CD4-positive, alpha-beta T cell (primary cell): ENCODE measurements around the gene CLDN3. TPM values are rescaled to one million over a fixed set of nuclear protein-coding genes. Genes with fewer than 3 reads are reported as not detected.

ENCODE experiments used
- ATAC-seq: fragments of 200-7000 bp; cut with Tn5 transposase; one replicate; pipeline ENCODE4 v1.10.0; 2022; ENCODE audit warnings: mild to moderate bottlenecking; ENCODE audit not compliant: poor library complexity
- CTCF ChIA-PET: fragments of 350-600 bp; sonication (Branson Sonifier 250); formaldehyde crosslinking; loops from one replicate; lab custom pipeline; 2021; ENCODE audit warnings: antibody characterized with exemption, inconsistent platforms; lab: Charles Lee
- POLR2A ChIA-PET: fragments of 350-600 bp; sonication (Branson Sonifier 250); formaldehyde crosslinking; loops from one replicate; lab custom pipeline; 2021; ENCODE audit warnings: antibody characterized with exemption, inconsistent platforms; lab: Charles Lee
- DNase-seq, 14 experiments: peaks; one replicate each; pipeline ENCODE4 v3.0.0-alpha.2; 2013 to 2020; ENCODE audit warnings: mixed read lengths in 2 of 14
- H3K27ac ChIP-seq, 2 donors: one replicate each; pipeline versions ENCODE4 v1.5.1 to v1.7.0; 2013; ENCODE audit warnings: low read length in 2 of 2, low read depth in 1 of 2, mild to moderate bottlenecking in 1 of 2
- H3K27me3 ChIP-seq, 2 experiments: 1 replicate in 1 of 2; 2 replicates in 1 of 2; pipeline versions ENCODE4 v1.6.1 to v1.7.0; 2013; ENCODE audit warnings: low read length in 2 of 2, control low read depth in 1 of 2, mild to moderate bottlenecking in 1 of 2, moderate library complexity in 1 of 2; ENCODE audit not compliant: insufficient read depth in 2 of 2, control insufficient read depth in 1 of 2
- H3K36me3 ChIP-seq: one replicate; pipeline ENCODE4 v1.6.1; 2013; ENCODE audit warnings: low read length, control low read depth; ENCODE audit not compliant: insufficient read depth
- H3K4me1 ChIP-seq: one replicate; pipeline ENCODE4 v1.6.1; 2013; ENCODE audit warnings: low read length, control low read depth; ENCODE audit not compliant: insufficient read depth
- H3K4me3 ChIP-seq: one replicate; pipeline ENCODE4 v1.5.1; 2013; ENCODE audit warnings: mild to moderate bottlenecking, low read length, moderate library complexity
- H3K9me3 ChIP-seq, 2 experiments: 1 replicate in 1 of 2; 2 replicates in 1 of 2; pipeline versions ENCODE4 v1.6.1 to v1.7.0; 2013; ENCODE audit warnings: low read length in 2 of 2, mild to moderate bottlenecking in 2 of 2, control low read depth in 1 of 2, moderate library complexity in 1 of 2; ENCODE audit not compliant: control insufficient read depth in 1 of 2, insufficient read depth in 1 of 2
- H3K27ac Mint-ChIP-seq: one replicate; pipeline ENCODE4 v1.8.0; 2020; ENCODE audit warnings: mixed read lengths
- H3K27me3 Mint-ChIP-seq: one replicate; pipeline ENCODE4 v1.8.0; 2021; ENCODE audit warnings: mixed read lengths
- H3K36me3 Mint-ChIP-seq: one replicate; pipeline ENCODE4 v1.8.0; 2021; ENCODE audit warnings: low read depth, mixed read lengths
- H3K4me1 Mint-ChIP-seq: one replicate; pipeline ENCODE4 v1.8.0; 2021; ENCODE audit warnings: low read depth, mixed read lengths
- H3K4me3 Mint-ChIP-seq: one replicate; pipeline ENCODE4 v1.8.0; 2020; ENCODE audit warnings: mild to moderate bottlenecking, mixed read lengths
- H3K9me3 Mint-ChIP-seq: one replicate; pipeline ENCODE4 v1.8.0; 2020; ENCODE audit warnings: mixed read lengths
- intact Hi-C, 2 experiments: fragments of 100-400 bp; cut with DNase I in 1 of 2; cut with micrococcal nuclease in 1 of 2; formaldehyde crosslinking; loops; one replicate each; pipeline versions ENCODE4 v1.15.1 to v1.9.0; 2023 to 2025; cut with DNase I, micrococcal nuclease
- total RNA-seq, 174 experiments: library from RNA in 2 of 174; stranded (reverse) in 2 of 174; gene quantifications; one replicate each; pipeline ENCODE4 v1.2.3 and lab custom pipeline; 2021 to 2026
- TF ChIP-seq, protein P1 (sequence below): fragments of 200-600 bp; IDR thresholded peaks from one replicate; pipeline ENCODE4 v1.8.0; 2022; ENCODE audit warnings: antibody characterized with exemption, mild to moderate bottlenecking

Gene CLDN3
- total RNA-seq, 2 experiments from 2014 or later, result not detected

DNA sequence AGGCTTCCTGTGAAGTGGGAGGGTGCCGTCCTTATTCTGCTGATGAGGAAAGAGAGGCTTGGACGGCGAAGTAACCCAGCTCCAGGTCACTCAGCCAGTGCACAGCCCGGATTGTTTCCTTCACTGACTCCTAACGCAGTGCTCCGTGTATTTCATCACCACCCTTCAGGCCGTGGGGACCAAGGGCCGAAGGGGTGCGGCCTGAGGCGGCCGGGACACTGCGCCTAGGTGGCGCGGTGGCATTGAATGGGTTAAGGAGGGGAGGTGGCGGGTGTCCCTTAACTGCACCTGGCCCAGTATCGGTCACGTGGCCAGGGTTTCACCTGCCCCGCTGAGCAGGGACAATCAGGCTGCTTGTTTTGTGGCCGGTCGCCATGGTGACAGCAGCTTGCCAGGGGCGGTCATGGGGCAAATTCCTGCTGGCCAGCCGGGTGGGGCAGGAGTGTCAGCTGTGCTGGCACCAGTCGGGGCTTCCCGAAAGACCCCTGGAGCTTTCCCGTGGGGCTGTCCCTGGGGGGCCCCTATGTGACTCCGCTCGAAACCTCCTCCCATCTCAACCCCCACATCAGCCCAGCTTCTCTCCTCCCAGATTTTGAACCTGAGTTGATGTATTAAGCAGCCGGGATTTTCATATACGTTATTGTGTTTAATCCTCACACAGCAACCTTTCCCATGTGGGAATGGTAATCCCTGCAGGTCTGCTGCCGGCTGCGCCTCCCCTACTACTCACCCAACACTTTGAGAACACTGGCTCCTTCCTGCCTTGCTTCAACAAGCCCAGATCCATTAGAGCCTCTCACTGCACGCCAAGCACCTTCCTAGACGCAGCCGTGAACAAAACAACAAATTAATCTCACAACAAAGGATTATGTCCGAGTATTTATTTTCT is 27.1 kb downstream of the CLDN3 start:
- Mint-ChIP-seq H3K4me1 (peaks cover 8% of the 10 kb centered on the region), H3K36me3 (no peaks in the 10 kb centered on the region), H3K27me3 (no peaks in the 10 kb centered on the region), H3K27ac (no peak overlapping the region), H3K9me3 (no peaks in the 10 kb centered on the region), H3K4me3 (no peak overlapping the region)
- Histone ChIP-seq H3K4me1 (peaks cover 12% of the 10 kb centered on the region), H3K27ac (no peak overlapping the region), H3K27me3 (no peaks in the 10 kb centered on the region), H3K9me3 (no peaks in the 10 kb centered on the region), H3K4me3 (no peak overlapping the region), H3K36me3 (no peaks in the 10 kb centered on the region)
- TF ChIP-seq, protein P1, sequence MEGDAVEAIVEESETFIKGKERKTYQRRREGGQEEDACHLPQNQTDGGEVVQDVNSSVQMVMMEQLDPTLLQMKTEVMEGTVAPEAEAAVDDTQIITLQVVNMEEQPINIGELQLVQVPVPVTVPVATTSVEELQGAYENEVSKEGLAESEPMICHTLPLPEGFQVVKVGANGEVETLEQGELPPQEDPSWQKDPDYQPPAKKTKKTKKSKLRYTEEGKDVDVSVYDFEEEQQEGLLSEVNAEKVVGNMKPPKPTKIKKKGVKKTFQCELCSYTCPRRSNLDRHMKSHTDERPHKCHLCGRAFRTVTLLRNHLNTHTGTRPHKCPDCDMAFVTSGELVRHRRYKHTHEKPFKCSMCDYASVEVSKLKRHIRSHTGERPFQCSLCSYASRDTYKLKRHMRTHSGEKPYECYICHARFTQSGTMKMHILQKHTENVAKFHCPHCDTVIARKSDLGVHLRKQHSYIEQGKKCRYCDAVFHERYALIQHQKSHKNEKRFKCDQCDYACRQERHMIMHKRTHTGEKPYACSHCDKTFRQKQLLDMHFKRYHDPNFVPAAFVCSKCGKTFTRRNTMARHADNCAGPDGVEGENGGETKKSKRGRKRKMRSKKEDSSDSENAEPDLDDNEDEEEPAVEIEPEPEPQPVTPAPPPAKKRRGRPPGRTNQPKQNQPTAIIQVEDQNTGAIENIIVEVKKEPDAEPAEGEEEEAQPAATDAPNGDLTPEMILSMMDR, result no peak
- intact Hi-C loops, result no loop called here
- DNase-seq (peak in 1 of 14 experiments; percentile 35), ATAC-seq (no peak)
- CTCF ChIA-PET, result no interaction called here
- POLR2A ChIA-PET, result no interaction called here

DNA sequence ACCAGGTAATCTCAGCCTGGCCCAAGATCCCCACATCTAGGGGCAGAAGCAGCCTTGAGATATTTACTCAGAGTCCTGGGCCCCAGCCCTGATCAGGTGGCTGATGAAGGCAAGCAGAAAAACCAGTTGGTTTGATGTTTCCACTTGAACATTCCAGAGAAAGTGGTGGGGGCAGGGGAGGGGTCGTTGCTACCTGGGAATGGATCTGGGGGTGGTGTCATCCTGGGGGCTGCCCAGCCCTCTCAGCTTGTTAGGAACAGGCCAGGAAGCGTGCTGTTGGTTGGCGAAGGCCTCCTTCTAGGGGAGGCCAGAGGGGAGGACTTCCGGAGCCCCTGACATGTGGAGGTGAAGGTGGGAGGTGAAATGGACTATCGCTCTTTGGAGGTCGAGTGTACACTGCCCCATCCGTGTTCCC is 27.7 kb downstream of the CLDN3 start:
- no peaks in the 10 kb centered on the region for H3K27me3 ChIP-seq
- peaks cover 11% of the 10 kb centered on the region for H3K4me1 Mint-ChIP-seq
- intact Hi-C loops, result no loop called here
- H3K4me3 Mint-ChIP-seq, result no peak overlapping the region
- no peak for DNase-seq
- no peaks in the 10 kb centered on the region for H3K36me3 Mint-ChIP-seq
- H3K27me3 Mint-ChIP-seq, result no peaks in the 10 kb centered on the region
- H3K4me3 ChIP-seq, result no peak overlapping the region
- TF ChIP-seq, protein P1, result no peak
- ChIA-PET CTCF (no interaction called here), POLR2A (no interaction called here)
- no peak overlapping the region for H3K27ac ChIP-seq
- H3K27ac Mint-ChIP-seq, result no peak overlapping the region
- H3K36me3 ChIP-seq, result no peaks in the 10 kb centered on the region
- no peak for ATAC-seq
- no peaks in the 10 kb centered on the region for H3K9me3 Mint-ChIP-seq
- H3K9me3 ChIP-seq, result no peaks in the 10 kb centered on the region
- peaks cover 19% of the 10 kb centered on the region for H3K4me1 ChIP-seq

DNA sequence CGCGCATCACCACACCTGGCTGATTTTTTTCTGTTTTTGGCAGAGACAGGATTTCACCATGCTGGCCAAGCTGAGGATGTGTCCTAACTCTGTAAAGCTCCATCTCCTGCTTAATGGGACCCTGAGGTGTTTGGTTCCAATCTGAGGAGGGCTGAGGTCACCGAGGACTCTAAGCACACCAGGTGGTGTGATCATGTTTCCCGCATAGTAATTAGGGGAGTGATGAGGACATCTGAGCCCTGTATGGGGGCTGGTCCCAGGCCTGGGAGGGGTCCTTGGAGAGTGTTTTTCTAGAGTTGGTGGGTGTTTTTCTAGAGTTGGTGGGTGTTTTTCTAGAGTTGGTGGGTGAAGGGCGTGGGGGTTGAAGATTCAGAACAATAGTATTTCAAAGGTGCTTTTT is 28.5 kb downstream of the CLDN3 start:
- no peak overlapping the region for H3K27ac Mint-ChIP-seq
- ATAC-seq, result no peak
- no peaks in the 10 kb centered on the region for H3K27me3 Mint-ChIP-seq
- peaks cover 11% of the 10 kb centered on the region for H3K4me1 Mint-ChIP-seq
- no peaks in the 10 kb centered on the region for H3K9me3 Mint-ChIP-seq
- H3K36me3 Mint-ChIP-seq, result no peaks in the 10 kb centered on the region
- Histone ChIP-seq H3K4me3 (no peak overlapping the region), H3K27me3 (no peaks in the 10 kb centered on the region), H3K9me3 (no peaks in the 10 kb centered on the region), H3K4me1 (peaks cover 21% of the 10 kb centered on the region), H3K27ac (no peak overlapping the region), H3K36me3 (peaks cover 5% of the 10 kb centered on the region)
- TF ChIP-seq, protein P1, result no peak
- CTCF ChIA-PET, result no interaction called here
- peak overlapping the region; percentile 25 for H3K4me3 Mint-ChIP-seq
- intact Hi-C loops, result loop anchor here in 1 of 2 experiments (2.0 kb wide), 1 partner anchor 101 kb away; the partner anchor contains the start of gene METTL27
- POLR2A ChIA-PET, result no interaction called here
- DNase-seq, result no peak
